Vagina (tissue), 2 donors: Measurements from ENCODE around the gene SOHLH1. TPM values are rescaled to one million over a fixed set of nuclear protein-coding genes. Genes with fewer than 3 reads are reported as not detected.

Experiments used
- DNase-seq, 2 donors: peaks; one replicate each; pipeline ENCODE4 v3.0.0-alpha.2; 2017; ENCODE audit errors: extremely low spot score in 2 of 2
- H3K27ac ChIP-seq: fragments of 200-600 bp; sonication (generic); one replicate; pipeline ENCODE4 v1.5.1; 2019
- H3K27me3 ChIP-seq: fragments of 200-600 bp; sonication (generic); one replicate; pipeline ENCODE4 v1.5.1; 2019
- H3K36me3 ChIP-seq, 2 donors: fragments of 200-600 bp; sonication (generic); one replicate each; pipeline ENCODE4 v1.5.1; 2017 to 2019
- H3K4me1 ChIP-seq: fragments of 200-600 bp; sonication (generic); one replicate; pipeline ENCODE4 v1.5.1; 2019
- H3K4me3 ChIP-seq, 2 donors: fragments of 200-600 bp; sonication (generic); 1 replicate in 1 of 2; 2 replicates in 1 of 2; pipeline ENCODE4 v1.5.1; 2016 to 2019
- H3K9me3 ChIP-seq: fragments of 200-600 bp; sonication (generic); one replicate; pipeline ENCODE4 v1.5.1; 2019
- POLR2A ChIP-seq, 2 donors: fragments of 450-650 bp; IDR thresholded peaks; one replicate each; pipeline ENCODE4 v1.6.1; 2017; ENCODE audit warnings: antibody characterized with exemption in 2 of 2, mild to moderate bottlenecking in 2 of 2, moderate library complexity in 2 of 2
- POLR2AphosphoS5 ChIP-seq, 2 donors: sonication (generic); formaldehyde crosslinking; IDR thresholded peaks; one replicate each; pipeline ENCODE4 v1.9.0; 2017; ENCODE audit warnings: antibody characterized with exemption in 2 of 2, mild to moderate bottlenecking in 2 of 2, low read depth in 1 of 2; ENCODE audit not compliant: insufficient read depth in 1 of 2
- intact Hi-C: fragments of 100-400 bp; cut with DNase I; formaldehyde crosslinking; loops from one replicate; pipeline ENCODE4 v1.15.1; 2023
- total RNA-seq: library from RNA; depleted of rRNA; stranded (reverse); fragments of >200 nt; gene quantifications from one replicate; pipeline ENCODE4 v1.2.3, GENCODE V29; 2016
- TF ChIP-seq, protein P1 (sequence below), 3 experiments: fragments of 450-650 bp in 2 of 3; fragments of 200-600 bp in 1 of 3; sonication (generic) in 1 of 3; IDR thresholded peaks; one replicate each; pipeline ENCODE4 v1.5.1; 2017 to 2019; ENCODE audit warnings: antibody characterized with exemption in 3 of 3, mild to moderate bottlenecking in 2 of 3, moderate library complexity in 2 of 3

SOHLH1 gene
- total RNA-seq, 1 donor from 2014 or later: not detected

DNA sequence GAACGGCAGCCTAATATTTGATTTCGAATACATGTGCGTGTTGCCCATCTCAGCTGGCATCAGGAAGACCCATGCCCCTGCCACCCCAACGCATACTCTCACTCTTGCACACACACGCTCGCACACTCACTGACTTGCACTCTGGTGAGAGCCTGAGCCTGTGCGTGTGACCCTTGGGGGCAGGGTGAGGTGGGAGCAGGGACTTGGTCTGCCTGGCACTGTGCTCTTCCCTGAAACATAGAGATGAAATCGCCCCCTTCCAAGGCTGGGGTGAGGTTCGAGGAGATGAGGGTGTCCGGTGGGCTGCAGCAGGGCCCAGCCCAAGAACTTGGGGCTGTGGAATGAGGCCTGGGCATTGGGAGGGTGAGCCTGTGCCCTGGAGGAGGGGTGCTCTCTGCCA, 35.0 kb downstream of the SOHLH1 start:
- DNase-seq: no peak
- Histone ChIP-seq H3K36me3 (no peaks in the 10 kb centered on the region), H3K4me1 (no peaks in the 10 kb centered on the region), H3K9me3 (no peaks in the 10 kb centered on the region), H3K27ac (no peak overlapping the region), H3K27me3 (no peaks in the 10 kb centered on the region), H3K4me3 (no peak overlapping the region)
- TF ChIP-seq, protein P1, sequence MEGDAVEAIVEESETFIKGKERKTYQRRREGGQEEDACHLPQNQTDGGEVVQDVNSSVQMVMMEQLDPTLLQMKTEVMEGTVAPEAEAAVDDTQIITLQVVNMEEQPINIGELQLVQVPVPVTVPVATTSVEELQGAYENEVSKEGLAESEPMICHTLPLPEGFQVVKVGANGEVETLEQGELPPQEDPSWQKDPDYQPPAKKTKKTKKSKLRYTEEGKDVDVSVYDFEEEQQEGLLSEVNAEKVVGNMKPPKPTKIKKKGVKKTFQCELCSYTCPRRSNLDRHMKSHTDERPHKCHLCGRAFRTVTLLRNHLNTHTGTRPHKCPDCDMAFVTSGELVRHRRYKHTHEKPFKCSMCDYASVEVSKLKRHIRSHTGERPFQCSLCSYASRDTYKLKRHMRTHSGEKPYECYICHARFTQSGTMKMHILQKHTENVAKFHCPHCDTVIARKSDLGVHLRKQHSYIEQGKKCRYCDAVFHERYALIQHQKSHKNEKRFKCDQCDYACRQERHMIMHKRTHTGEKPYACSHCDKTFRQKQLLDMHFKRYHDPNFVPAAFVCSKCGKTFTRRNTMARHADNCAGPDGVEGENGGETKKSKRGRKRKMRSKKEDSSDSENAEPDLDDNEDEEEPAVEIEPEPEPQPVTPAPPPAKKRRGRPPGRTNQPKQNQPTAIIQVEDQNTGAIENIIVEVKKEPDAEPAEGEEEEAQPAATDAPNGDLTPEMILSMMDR (IDR thresholded peaks at IDR 0.05): no peak
- TF ChIP-seq POLR2A (IDR thresholded peaks at IDR 0.05) (no peak), POLR2AphosphoS5 (IDR thresholded peaks at IDR 0.05; ENCODE audit: insufficient read depth in 1 of 2, low read depth in 1 of 2) (no peak)
- intact Hi-C loops: no loop called here

DNA sequence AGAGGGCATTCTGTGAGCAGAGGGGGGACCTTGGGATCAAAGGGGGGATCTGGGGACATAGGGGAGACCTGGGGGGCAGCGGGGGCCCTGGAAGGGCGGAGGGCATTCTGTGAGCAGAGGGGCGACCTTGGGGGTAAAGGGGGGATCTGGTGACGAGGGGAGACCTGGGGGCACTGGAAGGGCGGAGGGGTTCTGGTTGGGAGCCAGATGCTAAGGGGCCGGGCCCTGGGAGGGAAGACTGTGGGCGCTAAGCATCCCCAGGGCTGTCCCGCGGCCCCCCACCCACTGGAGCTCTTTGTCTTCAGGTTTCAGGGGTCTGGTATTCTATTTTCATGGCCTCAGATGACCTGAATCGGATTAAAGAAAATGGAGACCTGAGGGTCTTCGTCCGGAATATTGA, 35.4 kb downstream of the SOHLH1 start:
- H3K36me3 ChIP-seq: no peaks in the 10 kb centered on the region
- H3K9me3 ChIP-seq: no peaks in the 10 kb centered on the region
- TF ChIP-seq, protein P1 (IDR thresholded peaks at IDR 0.05): no peak
- TF ChIP-seq POLR2AphosphoS5 (IDR thresholded peaks at IDR 0.05; ENCODE audit: insufficient read depth in 1 of 2, low read depth in 1 of 2) (no peak), POLR2A (IDR thresholded peaks at IDR 0.05) (no peak)
- H3K27ac ChIP-seq: no peak overlapping the region
- no peak overlapping the region for H3K4me3 ChIP-seq
- no peaks in the 10 kb centered on the region for H3K4me1 ChIP-seq
- intact Hi-C loops: no loop called here
- no peaks in the 10 kb centered on the region for H3K27me3 ChIP-seq
- no peak for DNase-seq

DNA sequence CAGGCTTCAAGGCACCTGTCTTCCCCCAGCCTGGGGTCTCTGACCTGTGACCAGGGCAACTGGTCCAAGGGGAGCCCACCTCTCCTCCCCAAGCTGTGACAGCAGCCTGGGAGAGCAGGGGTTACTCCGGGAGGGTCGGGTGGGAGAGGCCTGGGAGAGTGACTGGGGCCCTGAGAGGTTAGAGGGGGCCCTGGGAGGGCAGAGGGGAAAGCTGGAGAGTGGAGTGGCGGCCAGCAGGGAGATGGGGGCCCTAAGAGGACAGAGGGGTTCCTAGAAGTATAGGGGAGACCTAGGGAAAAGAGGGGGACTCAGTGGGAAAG, 35.9 kb downstream of the SOHLH1 start:
- no peak for DNase-seq
- Histone ChIP-seq H3K4me3 (no peak overlapping the region), H3K36me3 (no peaks in the 10 kb centered on the region), H3K27ac (no peak overlapping the region), H3K27me3 (no peaks in the 10 kb centered on the region), H3K9me3 (no peaks in the 10 kb centered on the region), H3K4me1 (no peaks in the 10 kb centered on the region)
- no peak for TF ChIP-seq POLR2AphosphoS5 (IDR thresholded peaks at IDR 0.05; ENCODE audit: insufficient read depth in 1 of 2, low read depth in 1 of 2)
- no peak for TF ChIP-seq POLR2A (IDR thresholded peaks at IDR 0.05)
- TF ChIP-seq, protein P1 (IDR thresholded peaks at IDR 0.05): no peak
- intact Hi-C loops: no loop called here

DNA sequence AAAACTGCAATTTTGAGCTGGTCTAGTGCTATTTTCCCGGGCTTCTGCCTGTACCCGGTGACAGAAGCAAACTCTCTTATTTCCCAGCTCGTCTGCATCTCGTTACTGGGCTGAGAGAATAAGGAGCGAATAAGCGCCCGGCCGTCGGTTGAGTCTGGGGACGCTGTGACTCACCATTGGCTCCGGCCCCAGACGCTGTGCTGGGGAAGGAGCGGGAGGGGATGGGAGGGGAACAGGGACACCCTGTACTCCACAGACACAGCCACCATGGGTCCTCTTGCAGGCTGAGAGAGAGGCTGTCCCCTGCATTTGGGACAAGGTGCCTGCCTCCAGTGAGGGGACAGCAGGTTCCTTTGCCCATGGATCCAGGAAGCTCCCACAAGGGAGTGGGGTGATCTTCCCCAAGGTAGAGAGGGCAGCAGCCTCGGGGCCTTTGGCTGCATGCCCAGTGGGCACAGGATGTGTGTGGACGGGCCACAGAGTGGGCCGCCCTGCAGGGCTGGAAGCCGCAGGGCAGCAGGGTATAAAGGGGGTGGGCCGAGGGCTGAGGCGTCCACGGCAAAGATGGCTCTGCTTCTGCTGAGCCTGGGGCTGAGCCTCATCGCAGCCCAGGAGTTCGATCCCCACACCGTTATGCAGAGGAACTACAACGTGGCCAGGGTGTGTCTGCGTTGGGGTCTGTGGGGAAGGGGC, 36.4 kb downstream of the SOHLH1 start, which contains the start of gene LCN9:
LCN9 (plus strand) TSS at position 552 of the 693 bp plus-strand sequence; CDS start at position 565, 13 bp downstream.
- TF ChIP-seq, protein P1 (IDR thresholded peaks at IDR 0.05): no peak
- intact Hi-C loops: no loop called here
- Histone ChIP-seq H3K4me1 (no peaks in the 10 kb centered on the region), H3K27ac (no peak within 1 kb of the TSS), H3K36me3 (no peaks in the 10 kb centered on the region), H3K9me3 (no peaks in the 10 kb centered on the region), H3K27me3 (no peaks in the 10 kb centered on the region), H3K4me3 (no peak within 1 kb of the TSS)
- no peak for DNase-seq

GRCh38 chr9:135661816-135662560, 37.3 kb downstream of the SOHLH1 start:
- TF ChIP-seq, protein P1 (IDR thresholded peaks at IDR 0.05): no peak
- TF ChIP-seq POLR2A (IDR thresholded peaks at IDR 0.05) (no peak), POLR2AphosphoS5 (IDR thresholded peaks at IDR 0.05; ENCODE audit: insufficient read depth in 1 of 2, low read depth in 1 of 2) (no peak)
- H3K4me1 ChIP-seq: no peaks in the 10 kb centered on the region
- no peaks in the 10 kb centered on the region for H3K27me3 ChIP-seq
- intact Hi-C loops: no loop called here
- no peaks in the 10 kb centered on the region for H3K36me3 ChIP-seq
- no peaks in the 10 kb centered on the region for H3K9me3 ChIP-seq
- H3K27ac ChIP-seq: no peak overlapping the region
- H3K4me3 ChIP-seq: no peak overlapping the region
- no peak for DNase-seq
